HepG2 (cell line): Measurements from ENCODE around the gene RNASE7. TPM values are rescaled to one million over a fixed set of nuclear protein-coding genes. Genes with fewer than 3 reads are reported as not detected.

Source experiments
- GMEB1 ChIP-seq: sonication (generic); formaldehyde crosslinking; IDR thresholded peaks from 2 replicates; pipeline ENCODE4 v1.5.1; 2020; ENCODE audit warnings: missing genetic modification reagents, mild to moderate bottlenecking, borderline replicate concordance
- ZXDC ChIP-seq: sonication (generic); formaldehyde crosslinking; IDR thresholded peaks from 2 replicates; pipeline ENCODE4 v1.5.0; 2020; ENCODE audit warnings: mild to moderate bottlenecking, missing genetic modification reagents
- polyA plus RNA-seq, 8 experiments: library from polyadenylated mRNA; depleted of rRNA in 3 of 8; stranded (reverse) in 7 of 8; unstranded in 1 of 8; fragments of >200 nt; fragmentation: Illumina TruSeq in 4 of 8; extraction: Trizol in 4 of 8; gene quantifications; 2 replicates each; pipeline versions ENCODE4 v1.2.1 to v1.2.3, GENCODE V29; 2011 to 2016; ENCODE audit warnings: low read depth in 4 of 8, missing spikeins in 1 of 8, mixed read lengths in 1 of 8; ENCODE audit not compliant: insufficient read depth in 1 of 8
- total RNA-seq, 5 experiments: library from RNA; depleted of rRNA; stranded (reverse); fragments of >200 nt; fragmentation: Illumina TruSeq; extraction: Trizol; gene quantifications; 2 replicates each; pipeline ENCODE4 v1.2.3, GENCODE V29; 2016; ENCODE audit warnings: low read depth in 1 of 5
- TF ChIP-seq, protein P1 (sequence below): sonication (generic); formaldehyde crosslinking; IDR thresholded peaks from 2 replicates; pipeline ENCODE4 v1.4.0; 2020; ENCODE audit warnings: missing genetic modification reagents
- TF ChIP-seq, protein P2 (sequence below): sonication (generic); formaldehyde crosslinking; IDR thresholded peaks from 2 replicates; pipeline ENCODE4 v1.5.0; 2020; ENCODE audit warnings: mild to moderate bottlenecking, missing genetic modification reagents, moderate library complexity

The RNASE7 gene
- total and polyA plus RNA-seq, 2 of the 13 experiments (the other 11 are each of a cell fraction or from before 2014, with no cell fraction given): 0.04 TPM; not detected in 1

DNA sequence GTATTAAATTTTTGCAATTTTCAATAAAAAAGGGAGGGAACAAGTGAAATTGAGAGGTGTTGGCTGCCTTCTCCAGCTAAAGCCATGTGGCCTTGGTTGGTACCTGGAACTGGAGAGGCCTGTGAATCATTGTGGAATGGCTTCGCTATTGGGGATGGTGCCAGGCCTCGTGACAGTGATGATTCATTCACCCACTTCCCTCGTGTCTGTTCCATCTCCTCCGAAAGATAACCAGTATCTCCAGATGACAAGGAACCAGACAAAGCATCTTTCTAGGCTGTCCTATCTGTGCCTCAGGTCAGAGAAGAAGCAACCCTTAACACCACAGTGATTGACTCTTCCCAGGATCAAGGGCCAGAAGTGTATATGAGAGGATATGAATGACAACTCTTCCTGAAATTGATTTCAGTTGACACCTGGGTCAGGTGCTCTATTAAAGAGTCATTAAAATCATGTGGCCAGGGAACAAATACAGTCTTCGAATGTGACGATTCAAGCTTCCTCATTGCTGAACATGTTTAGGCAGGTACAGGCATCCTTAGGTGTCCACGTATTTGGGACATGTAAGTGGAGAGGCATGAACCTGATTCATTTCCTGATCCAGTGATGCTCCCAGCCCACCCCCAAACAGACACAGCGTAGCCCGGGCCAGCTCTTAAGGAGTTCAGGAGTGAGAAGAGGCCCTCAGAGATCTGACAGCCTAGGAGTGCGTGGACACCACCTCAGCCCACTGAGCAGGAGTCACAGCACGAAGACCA lies at the start of gene RNASE7 (continued):
- no peak for TF ChIP-seq ZXDC (CRISPR knock-in tag)
- TF ChIP-seq GMEB1 (CRISPR knock-in tag): no peak
- TF ChIP-seq, protein P1, sequence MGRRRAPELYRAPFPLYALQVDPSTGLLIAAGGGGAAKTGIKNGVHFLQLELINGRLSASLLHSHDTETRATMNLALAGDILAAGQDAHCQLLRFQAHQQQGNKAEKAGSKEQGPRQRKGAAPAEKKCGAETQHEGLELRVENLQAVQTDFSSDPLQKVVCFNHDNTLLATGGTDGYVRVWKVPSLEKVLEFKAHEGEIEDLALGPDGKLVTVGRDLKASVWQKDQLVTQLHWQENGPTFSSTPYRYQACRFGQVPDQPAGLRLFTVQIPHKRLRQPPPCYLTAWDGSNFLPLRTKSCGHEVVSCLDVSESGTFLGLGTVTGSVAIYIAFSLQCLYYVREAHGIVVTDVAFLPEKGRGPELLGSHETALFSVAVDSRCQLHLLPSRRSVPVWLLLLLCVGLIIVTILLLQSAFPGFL (CRISPR knock-in tag): no peak
- TF ChIP-seq, protein P2, sequence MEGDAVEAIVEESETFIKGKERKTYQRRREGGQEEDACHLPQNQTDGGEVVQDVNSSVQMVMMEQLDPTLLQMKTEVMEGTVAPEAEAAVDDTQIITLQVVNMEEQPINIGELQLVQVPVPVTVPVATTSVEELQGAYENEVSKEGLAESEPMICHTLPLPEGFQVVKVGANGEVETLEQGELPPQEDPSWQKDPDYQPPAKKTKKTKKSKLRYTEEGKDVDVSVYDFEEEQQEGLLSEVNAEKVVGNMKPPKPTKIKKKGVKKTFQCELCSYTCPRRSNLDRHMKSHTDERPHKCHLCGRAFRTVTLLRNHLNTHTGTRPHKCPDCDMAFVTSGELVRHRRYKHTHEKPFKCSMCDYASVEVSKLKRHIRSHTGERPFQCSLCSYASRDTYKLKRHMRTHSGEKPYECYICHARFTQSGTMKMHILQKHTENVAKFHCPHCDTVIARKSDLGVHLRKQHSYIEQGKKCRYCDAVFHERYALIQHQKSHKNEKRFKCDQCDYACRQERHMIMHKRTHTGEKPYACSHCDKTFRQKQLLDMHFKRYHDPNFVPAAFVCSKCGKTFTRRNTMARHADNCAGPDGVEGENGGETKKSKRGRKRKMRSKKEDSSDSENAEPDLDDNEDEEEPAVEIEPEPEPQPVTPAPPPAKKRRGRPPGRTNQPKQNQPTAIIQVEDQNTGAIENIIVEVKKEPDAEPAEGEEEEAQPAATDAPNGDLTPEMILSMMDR (CRISPR knock-in tag): no peak
